Keratinocyte (primary cell): Measurements from ENCODE around the gene APEX2. TPM values are rescaled to one million over a fixed set of nuclear protein-coding genes. Genes with fewer than 3 reads are reported as not detected.

Experiments used
- DNase-seq: peaks from one replicate; pipeline ENCODE4 v3.0.0-alpha.2; 2011; ENCODE audit warnings: low read depth, missing footprints, low spot score
- FAIRE-seq: peaks from 2 replicates; lab custom pipeline; 2011; peaks lifted over from hg19 to GRCh38; lab: Jason Lieb, UNC
- H2AFZ ChIP-seq: 2 replicates; pipeline ENCODE4 v1.6.0; 2012; ENCODE audit warnings: low read length, control low read depth, inconsistent platforms; ENCODE audit not compliant: control insufficient read depth
- H3K27ac ChIP-seq: 2 replicates; pipeline ENCODE4 v1.5.1; 2011; ENCODE audit warnings: low read length; ENCODE audit not compliant: control insufficient read depth, insufficient read depth
- H3K27me3 ChIP-seq: 3 replicates; pipeline ENCODE4 v1.6.0; 2011; ENCODE audit warnings: low read length; ENCODE audit not compliant: control insufficient read depth, insufficient read depth; ENCODE audit errors: extremely low read depth
- H3K36me3 ChIP-seq, 2 experiments: 2 replicates in 1 of 2; 3 replicates in 1 of 2; pipeline ENCODE4 v1.5.1; 2011; ENCODE audit warnings: low read length in 2 of 2, mild to moderate bottlenecking in 1 of 2; ENCODE audit not compliant: control insufficient read depth in 2 of 2, insufficient read depth in 2 of 2; ENCODE audit errors: extremely low read depth in 1 of 2
- H3K4me1 ChIP-seq: 3 replicates; pipeline ENCODE4 v1.5.1; 2011; ENCODE audit warnings: low read length; ENCODE audit not compliant: control insufficient read depth, insufficient read depth; ENCODE audit errors: extremely low read depth
- H3K4me2 ChIP-seq: 3 replicates; pipeline ENCODE4 v1.6.0; 2011; ENCODE audit warnings: low read depth, low read length; ENCODE audit not compliant: control insufficient read depth, insufficient read depth; ENCODE audit errors: extremely low read depth
- H3K4me3 ChIP-seq, 3 experiments: fragments of 200-600 bp in 1 of 3; sonication (generic) in 1 of 3; 2 replicates in 2 of 3; 3 replicates in 1 of 3; pipeline ENCODE4 v1.5.1; 2011 to 2016; ENCODE audit warnings: low read length in 3 of 3, mild to moderate bottlenecking in 3 of 3, control low read depth in 2 of 3, inconsistent platforms in 1 of 3, low read depth in 1 of 3, mixed read lengths in 1 of 3, mixed run types in 1 of 3, moderate library complexity in 1 of 3; ENCODE audit not compliant: control insufficient read depth in 2 of 3, insufficient read depth in 2 of 3; ENCODE audit errors: extremely low read depth in 1 of 3
- H3K79me2 ChIP-seq: 2 replicates; pipeline ENCODE4 v1.6.0; 2012; ENCODE audit warnings: low read length; ENCODE audit not compliant: control insufficient read depth, insufficient read depth
- H3K9ac ChIP-seq: 3 replicates; pipeline ENCODE4 v1.6.0; 2011; ENCODE audit warnings: low read length; ENCODE audit not compliant: control insufficient read depth, insufficient read depth; ENCODE audit errors: extremely low read depth
- H3K9me1 ChIP-seq: 3 replicates; pipeline ENCODE4 v1.6.0; 2011; ENCODE audit warnings: low read length; ENCODE audit not compliant: control insufficient read depth, insufficient read depth; ENCODE audit errors: extremely low read depth
- H3K9me3 ChIP-seq: 2 replicates; pipeline ENCODE4 v1.5.1; 2012; ENCODE audit warnings: low read depth, low read length; ENCODE audit not compliant: control insufficient read depth
- H4K20me1 ChIP-seq: 3 replicates; pipeline ENCODE4 v1.6.0; 2011; ENCODE audit warnings: low read length; ENCODE audit not compliant: control insufficient read depth, insufficient read depth; ENCODE audit errors: extremely low read depth
- EZH2 ChIP-seq: IDR thresholded peaks from one replicate; pipeline ENCODE4 v1.6.1; 2012; ENCODE audit warnings: inconsistent platforms, mild to moderate bottlenecking, low read length, moderate library complexity
- dilution Hi-C: fragments of 300-500 bp; cut with MboI; formaldehyde crosslinking; loops from one replicate; pipeline ENCODE4 v1.7.0; 2020; ENCODE audit warnings: low sequenced_read_pairs; ENCODE audit not compliant: extremely low pct_ligation_motif_present
- polyA plus RNA-seq, 5 experiments: library from polyadenylated mRNA; depleted of rRNA in 3 of 5; stranded (reverse) in 3 of 5; stranded (forward) in 1 of 5; unstranded in 1 of 5; fragments of >200 nt; gene quantifications; 1 replicate in 1 of 5; 2 replicates in 3 of 5; 3 replicates in 1 of 5; pipeline versions ENCODE4 v1.2.1 to v1.2.3, GENCODE V29; 2011 to 2012; ENCODE audit warnings: missing spikeins in 2 of 5, low read depth in 1 of 5, low replicate concordance in 1 of 5
- TF ChIP-seq, protein P1 (sequence below), 3 experiments: IDR thresholded peaks in 1 of 3; conservative IDR thresholded peaks in 1 of 3; optimal IDR thresholded peaks in 1 of 3; 2 replicates in 2 of 3; 3 replicates in 1 of 3; pipeline versions ENCODE3 to v1.5.1; 2011; ENCODE audit warnings: low read length in 3 of 3, mild to moderate bottlenecking in 3 of 3, moderate library complexity in 2 of 3, control low read depth in 1 of 3, inconsistent platforms in 1 of 3; ENCODE audit not compliant: insufficient read depth in 2 of 3; ENCODE audit errors: extremely low read depth in 1 of 3

Gene APEX2
- polyA plus RNA-seq, 1 donor (not counting 4 experiments of a cell fraction or from before 2014, with no cell fraction given), result 29.0 TPM

GRCh38 chrX:54961750-54962149 is 38.4 kb upstream of the APEX2 start:
- H3K9me1 ChIP-seq, result no peaks in the 10 kb centered on the region
- no peaks in the 10 kb centered on the region for H4K20me1 ChIP-seq
- TF ChIP-seq EZH2, result no peak
- TF ChIP-seq, protein P1, sequence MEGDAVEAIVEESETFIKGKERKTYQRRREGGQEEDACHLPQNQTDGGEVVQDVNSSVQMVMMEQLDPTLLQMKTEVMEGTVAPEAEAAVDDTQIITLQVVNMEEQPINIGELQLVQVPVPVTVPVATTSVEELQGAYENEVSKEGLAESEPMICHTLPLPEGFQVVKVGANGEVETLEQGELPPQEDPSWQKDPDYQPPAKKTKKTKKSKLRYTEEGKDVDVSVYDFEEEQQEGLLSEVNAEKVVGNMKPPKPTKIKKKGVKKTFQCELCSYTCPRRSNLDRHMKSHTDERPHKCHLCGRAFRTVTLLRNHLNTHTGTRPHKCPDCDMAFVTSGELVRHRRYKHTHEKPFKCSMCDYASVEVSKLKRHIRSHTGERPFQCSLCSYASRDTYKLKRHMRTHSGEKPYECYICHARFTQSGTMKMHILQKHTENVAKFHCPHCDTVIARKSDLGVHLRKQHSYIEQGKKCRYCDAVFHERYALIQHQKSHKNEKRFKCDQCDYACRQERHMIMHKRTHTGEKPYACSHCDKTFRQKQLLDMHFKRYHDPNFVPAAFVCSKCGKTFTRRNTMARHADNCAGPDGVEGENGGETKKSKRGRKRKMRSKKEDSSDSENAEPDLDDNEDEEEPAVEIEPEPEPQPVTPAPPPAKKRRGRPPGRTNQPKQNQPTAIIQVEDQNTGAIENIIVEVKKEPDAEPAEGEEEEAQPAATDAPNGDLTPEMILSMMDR (optimal IDR thresholded peaks at IDR 0.05 in 1 of 3, IDR thresholded peaks at IDR 0.05 in 1 of 3, conservative IDR thresholded peaks at IDR 0.05 in 1 of 3; ENCODE audit: extremely low read depth in 1 of 3, insufficient read depth in 2 of 3, low read length in 3 of 3), result no peak
- no peaks in the 10 kb centered on the region for H3K36me3 ChIP-seq
- H3K9ac ChIP-seq, result no peak overlapping the region
- H3K79me2 ChIP-seq, result no peaks in the 10 kb centered on the region
- DNase-seq, result no peak
- H3K27ac ChIP-seq, result no peak overlapping the region
- no peak for FAIRE-seq
- H3K4me1 ChIP-seq, result no peaks in the 10 kb centered on the region
- no peak overlapping the region for H3K4me2 ChIP-seq
- H3K9me3 ChIP-seq, result no peaks in the 10 kb centered on the region
- no peak overlapping the region for H2AFZ ChIP-seq
- H3K4me3 ChIP-seq, result no peak overlapping the region
- dilution Hi-C loops, result no loop called here
- no peaks in the 10 kb centered on the region for H3K27me3 ChIP-seq

GRCh38 chrX:54964766-54965497 is 35.2 kb upstream of the APEX2 start:
- DNase-seq, result no peak
- no peak overlapping the region for H2AFZ ChIP-seq
- dilution Hi-C loops, result no loop called here
- H3K27ac ChIP-seq, result no peak overlapping the region
- H3K9me1 ChIP-seq, result no peaks in the 10 kb centered on the region
- TF ChIP-seq, protein P1 (optimal IDR thresholded peaks at IDR 0.05 in 1 of 3, IDR thresholded peaks at IDR 0.05 in 1 of 3, conservative IDR thresholded peaks at IDR 0.05 in 1 of 3; ENCODE audit: extremely low read depth in 1 of 3, insufficient read depth in 2 of 3, low read length in 3 of 3), result no peak
- TF ChIP-seq EZH2, result no peak
- no peaks in the 10 kb centered on the region for H3K4me1 ChIP-seq
- H3K4me2 ChIP-seq, result no peak overlapping the region
- H3K27me3 ChIP-seq, result no peaks in the 10 kb centered on the region
- H4K20me1 ChIP-seq, result no peaks in the 10 kb centered on the region
- FAIRE-seq, result no peak
- H3K36me3 ChIP-seq, result no peaks in the 10 kb centered on the region
- no peak overlapping the region for H3K4me3 ChIP-seq
- no peaks in the 10 kb centered on the region for H3K9me3 ChIP-seq
- H3K79me2 ChIP-seq, result no peaks in the 10 kb centered on the region
- no peak overlapping the region for H3K9ac ChIP-seq
